K562 treated with DMSO at 1 percent for 24 hours (cell line): Measurements from ENCODE around the gene AP3D1. TPM values are rescaled to one million over a fixed set of nuclear protein-coding genes. Genes with fewer than 3 reads are reported as not detected.

ENCODE experiments used
- total RNA-seq: library from RNA; unstranded; fragments of 300-600 nt; gene quantifications from 2 replicates; pipeline ENCODE4 v1.2.3, GENCODE V29; 2022; ENCODE audit warnings: low read depth; ENCODE audit not compliant: insufficient read depth

The AP3D1 gene
- total RNA-seq, result 126 and 128 TPM in 2 replicates

GRCh38 chr19:2151339-2152229 is at the start of gene AP3D1:
Gene AP3D1 (minus strand): TSS chr19:2151566. CDS start chr19:2151334, 232 bp downstream.

GRCh38 chr19:2096480-2097202 is 54.7 kb downstream of the AP3D1 start, which contains the start of gene IZUMO4:
Gene IZUMO4 (plus strand): TSS chr19:2096915. CDS start chr19:2096946, 31 bp downstream.

GRCh38 chr19:2096034-2096479 is 55.3 kb downstream of the AP3D1 start, which contains the start of gene MOB3A:
Gene MOB3A (minus strand): TSS chr19:2096326. CDS start chr19:2078560, 17,766 bp downstream.

GRCh38 chr19:2050991-2051772 is 100.2 kb downstream of the AP3D1 start, which contains the start of gene MKNK2:
Gene MKNK2 (minus strand): TSS chr19:2051244. CDS start chr19:2050851, 393 bp downstream.

Other genes with a start within 250 kb of the AP3D1 start
- gene ADAT3, start 246.2 kb downstream of the AP3D1 start, total RNA-seq, result 29.8 and 34.6 TPM in 2 replicates
- 71.3 and 85.5 TPM in 2 replicates for gene SCAMP4, start 246.2 kb downstream of the AP3D1 start, total RNA-seq
- 107 and 137 TPM in 2 replicates for gene CSNK1G2, start 210.4 kb downstream of the AP3D1 start, total RNA-seq
- gene BTBD2, start 135.9 kb downstream of the AP3D1 start, total RNA-seq, result 117 and 126 TPM in 2 replicates
- gene MKNK2, start 100.3 kb downstream of the AP3D1 start, total RNA-seq, result 395 and 452 TPM in 2 replicates
- gene MOB3A, start 55.2 kb downstream of the AP3D1 start, total RNA-seq, result 16.0 and 19.2 TPM in 2 replicates
- 1.2 and 1.5 TPM in 2 replicates for gene IZUMO4, start 54.7 kb downstream of the AP3D1 start, total RNA-seq
- 44.4 and 47.7 TPM in 2 replicates for gene DOT1L, start 12.4 kb upstream of the AP3D1 start, total RNA-seq
- gene PLEKHJ1, start 84.8 kb upstream of the AP3D1 start, total RNA-seq, result 182 and 187 TPM in 2 replicates
- gene SF3A2, start 85.3 kb upstream of the AP3D1 start, total RNA-seq, result 110 and 119 TPM in 2 replicates
- gene AMH, start 97.8 kb upstream of the AP3D1 start, total RNA-seq, result 36.6 and 42.4 TPM in 2 replicates
- 0.89 TPM in 1 of 2 replicates, not detected in the other for gene JSRP1, start 104.9 kb upstream of the AP3D1 start, total RNA-seq
- 0.09 and 0.31 TPM in 2 replicates for gene PEAK3, start 130.6 kb upstream of the AP3D1 start, total RNA-seq
- 1.3 and 1.7 TPM in 2 replicates for gene LINGO3, start 156.6 kb upstream of the AP3D1 start, total RNA-seq
- 340 and 353 TPM in 2 replicates for gene LSM7, start 177.0 kb upstream of the AP3D1 start, total RNA-seq
- 67.1 and 84.5 TPM in 2 replicates for gene SPPL2B, start 177.1 kb upstream of the AP3D1 start, total RNA-seq
- 0.37 and 1.0 TPM in 2 replicates for gene TMPRSS9, start 208.7 kb upstream of the AP3D1 start, total RNA-seq